HCT116 (cell line): ENCODE data around the gene SLFN12L. TPM values are rescaled to one million over a fixed set of nuclear protein-coding genes. Genes with fewer than 3 reads are reported as not detected.

ENCODE experiments used
- ATAC-seq: fragments of 200-7000 bp; cut with Tn5 transposase; 2 replicates; pipeline ENCODE4 v1.9.1; 2020; ENCODE audit warnings: mild to moderate bottlenecking, moderate library complexity
- BruUV-seq: library from RNA; stranded (reverse); fragments of 400-500 nt; replicated peaks from 2 replicates; lab custom pipeline; 2021; lab: Mats Ljungman, UMichigan
- CTCF ChIA-PET: fragments of 300-600 bp; sonication (Branson Sonifier 250); formaldehyde crosslinking; loops from one replicate; lab custom pipeline; 2021; ENCODE audit warnings: antibody characterized with exemption; lab: Charles Lee
- POLR2A ChIA-PET: fragments of 300-600, 350-600 bp; sonication (Branson Sonifier 250); formaldehyde crosslinking; loops from one replicate; lab custom pipeline; 2021; ENCODE audit warnings: antibody characterized with exemption; lab: Charles Lee
- RAD21 ChIA-PET, 2 experiments: fragments of 300-600 bp; sonication (Branson Sonifier 250); formaldehyde crosslinking; loops; one replicate each; lab custom pipeline; 2023; ENCODE audit warnings: low total read pairs in 2 of 2; ENCODE audit not compliant: uncharacterized antibody in 2 of 2, unreplicated experiment in 2 of 2, low non-redundant PET in 1 of 2; lab: Charles Lee
- DNase-seq: peaks from one replicate; pipeline ENCODE4 v3.0.0-alpha.2; 2010; ENCODE audit warnings: low read depth, low spot score
- H2AFZ ChIP-seq: fragments of 200-600 bp; shearing (Covaris generic), sonication (generic); 2 replicates; pipeline ENCODE4 v1.6.1; 2017; ENCODE audit warnings: low read depth, mixed run types, mixed read lengths, antibody characterized with exemption, low read length; ENCODE audit not compliant: poor library complexity, severe bottlenecking
- H3K27ac ChIP-seq: 2 replicates; pipeline ENCODE4 v1.5.1; 2012; ENCODE audit warnings: low read depth, low read length
- H3K27me3 ChIP-seq: fragments of 200-600 bp; sonication (generic); 2 replicates; pipeline ENCODE4 v1.6.1; 2016; ENCODE audit warnings: mixed run types, low read length, mixed read lengths; ENCODE audit not compliant: insufficient read depth
- H3K36me3 ChIP-seq, 2 experiments: fragments of 200-500 bp in 1 of 2; fragments of 200-600 bp in 1 of 2; sonication (Bioruptor generic) in 1 of 2; sonication (generic) in 1 of 2; 2 replicates each; pipeline versions ENCODE4 v1.5.1 to v1.6.1; 2014 to 2016; ENCODE audit warnings: low read length in 2 of 2, inconsistent platforms in 1 of 2, mixed read lengths in 1 of 2, mixed run types in 1 of 2; ENCODE audit not compliant: insufficient read depth in 2 of 2, control insufficient read depth in 1 of 2
- H3K4me1 ChIP-seq, 2 experiments: fragments of 200-600 bp in 1 of 2; sonication (generic) in 1 of 2; 2 replicates each; pipeline versions ENCODE4 v1.5.1 to v1.6.1; 2012 to 2017; ENCODE audit warnings: low read length in 2 of 2, inconsistent platforms in 1 of 2, mild to moderate bottlenecking in 1 of 2, mixed read lengths in 1 of 2, mixed run types in 1 of 2, moderate library complexity in 1 of 2; ENCODE audit not compliant: insufficient read depth in 2 of 2, control insufficient read depth in 1 of 2
- H3K4me2 ChIP-seq: fragments of 200-600 bp; sonication (generic); 2 replicates; pipeline ENCODE4 v1.6.1; 2017; ENCODE audit warnings: mixed run types, low read length, mixed read lengths
- H3K4me3 ChIP-seq, 2 experiments: fragments of 200-600 bp in 1 of 2; sonication (generic) in 1 of 2; replicated peaks in 1 of 2; 2 replicates each; pipeline ENCODE4 v1.5.1; 2011 to 2016; ENCODE audit warnings: low read length in 2 of 2, control low read depth in 1 of 2, low read depth in 1 of 2, mild to moderate bottlenecking in 1 of 2, mixed read lengths in 1 of 2, mixed run types in 1 of 2
- H3K79me2 ChIP-seq: fragments of 200-600 bp; sonication (generic); 2 replicates; pipeline ENCODE4 v1.6.1; 2017; ENCODE audit warnings: mild to moderate bottlenecking, mixed run types, low read length, moderate library complexity, mixed read lengths; ENCODE audit not compliant: insufficient read depth
- H3K9ac ChIP-seq: fragments of 200-600 bp; sonication (generic); 2 replicates; pipeline ENCODE4 v1.6.1; 2016; ENCODE audit warnings: low read length, mixed read lengths
- H3K9me2 ChIP-seq: fragments of 200-600 bp; sonication (generic), shearing (Covaris generic); 2 replicates; pipeline ENCODE4 v1.6.1; 2017; ENCODE audit warnings: mixed run types, mild to moderate bottlenecking, moderate library complexity; ENCODE audit not compliant: insufficient read depth
- H3K9me3 ChIP-seq, 2 experiments: fragments of 200-500 bp in 1 of 2; fragments of 200-600 bp in 1 of 2; sonication (Bioruptor generic) in 1 of 2; sonication (generic) in 1 of 2; 2 replicates each; pipeline ENCODE4 v1.6.1; 2014 to 2017; ENCODE audit warnings: low read length in 2 of 2, mixed read lengths in 2 of 2, inconsistent platforms in 1 of 2, low read depth in 1 of 2, mild to moderate bottlenecking in 1 of 2, mixed run types in 1 of 2, moderate library complexity in 1 of 2; ENCODE audit not compliant: control insufficient read depth in 1 of 2, insufficient read depth in 1 of 2
- H4K20me1 ChIP-seq: fragments of 200-600 bp; sonication (generic), shearing (Covaris generic); 2 replicates; pipeline ENCODE4 v1.6.1; 2017; ENCODE audit warnings: mixed run types, mild to moderate bottlenecking, moderate library complexity; ENCODE audit not compliant: insufficient read depth
- ATF3 ChIP-seq: IDR thresholded peaks from 2 replicates; pipeline ENCODE4 v1.6.1; 2012
- CEBPB ChIP-seq: IDR thresholded peaks from 2 replicates; pipeline ENCODE4 v1.6.1; 2012; ENCODE audit warnings: low read depth
- EZH2 ChIP-seq: fragments of 200-600 bp; sonication (generic); IDR thresholded peaks from 2 replicates; pipeline ENCODE4 v1.6.1; 2017; ENCODE audit warnings: antibody characterized with exemption, mixed run types
- POLR2AphosphoS5 ChIP-seq: IDR thresholded peaks from 2 replicates; pipeline ENCODE4 v1.6.1; 2011; ENCODE audit warnings: mild to moderate bottlenecking, low read depth, low read length, moderate library complexity
- SP1 ChIP-seq: IDR thresholded peaks from 2 replicates; pipeline ENCODE4 v1.6.1; 2012; ENCODE audit warnings: low read depth
- SRF ChIP-seq: IDR thresholded peaks from 2 replicates; pipeline ENCODE4 v1.6.1; 2012; ENCODE audit warnings: low read depth
- ZBTB33 ChIP-seq: IDR thresholded peaks from 2 replicates; pipeline ENCODE4 v1.6.1; 2011; ENCODE audit warnings: mild to moderate bottlenecking, low read length, moderate library complexity; ENCODE audit not compliant: insufficient replicate concordance; ENCODE audit errors: extremely low read depth
- intact Hi-C: fragments of 100-400 bp; cut with micrococcal nuclease; formaldehyde crosslinking; loops from 2 replicates; pipeline ENCODE4 v1.10.0; 2022
- total RNA-seq: library from RNA; stranded (reverse); gene quantifications from one replicate; pipeline ENCODE4 v1.2.1, GENCODE V29; 2021; ENCODE audit not compliant: unreplicated experiment

SLFN12L gene
- total RNA-seq, 1 experiment from 2014 or later = 0.17 TPM

GRCh38 chr17:35438433-35438832 is 99.0 kb downstream of the SLFN12L start:
- intact Hi-C loops = no loop called here
- CTCF ChIA-PET = no interaction called here

More at GRCh38 chr17:35438433-35438832, 99.0 kb downstream of the SLFN12L start:
- H3K4me2 ChIP-seq = no peak overlapping the region
- H3K27me3 ChIP-seq = peaks cover 3% of the 10 kb centered on the region; the same call in 1 of the 2 replicates
- BruUV-seq = no TSS peak
- DNase-seq = no peak
- H3K4me1 ChIP-seq = peaks cover 7% of the 10 kb centered on the region in 2 experiments
- ChIA-PET RAD21 (no interaction called here), POLR2A (no interaction called here)
- no peaks in the 10 kb centered on the region for H3K36me3 ChIP-seq
- H4K20me1 ChIP-seq = no peaks in the 10 kb centered on the region
- no peak overlapping the region for H3K9ac ChIP-seq
- H3K9me3 ChIP-seq = no peaks in the 10 kb centered on the region
- ATAC-seq = no peak
- no peak overlapping the region for H3K4me3 ChIP-seq
- H3K27ac ChIP-seq = no peak overlapping the region
- no peaks in the 10 kb centered on the region for H3K79me2 ChIP-seq
- no peaks in the 10 kb centered on the region for H3K9me2 ChIP-seq
- TF ChIP-seq ATF3 = no peak
- no peak for TF ChIP-seq EZH2
- no peak for TF ChIP-seq CEBPB
- TF ChIP-seq ZBTB33 = no peak
- no peak for TF ChIP-seq SP1
- no peak for TF ChIP-seq POLR2AphosphoS5
- TF ChIP-seq SRF = no peak
- H2AFZ ChIP-seq = no peak overlapping the region
